Measurements from ENCODE around the gene DOK6. TPM values are rescaled to one million over a fixed set of nuclear protein-coding genes. Genes with fewer than 3 reads are reported as not detected.

The DOK6 gene
- total and polyA plus RNA-seq, 12 donors = 0.37 to 12.5 (median 4.6) TPM

DNA sequence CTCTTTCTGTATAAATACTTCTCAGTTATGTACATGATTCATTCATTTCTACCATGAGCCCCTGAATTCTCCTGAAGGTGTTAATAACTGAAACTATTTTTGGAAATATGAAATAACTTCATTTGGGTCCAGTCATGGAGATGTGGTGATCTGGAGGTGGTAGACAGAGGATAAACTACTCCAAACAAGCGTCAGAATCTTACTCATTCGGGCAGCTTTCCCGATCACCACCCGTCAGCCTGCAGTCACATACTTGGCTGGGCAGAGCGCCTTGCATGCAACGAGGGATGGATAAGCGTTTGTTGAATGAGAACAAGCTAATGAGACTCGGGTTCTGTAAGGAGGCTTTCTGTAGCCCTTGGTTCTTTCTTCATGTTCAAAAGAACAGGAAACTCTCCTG, 324.3 kb downstream of the DOK6 start:
- 92% methylated on average over 8 of the region's 8 CpGs for WGBS, 2 donors
- no peak for DNase-seq
- intact Hi-C loops (cut with DNase I) = loop anchor here in 1 of 10 donors (10.0 kb wide), 1 partner anchor 60 kb away; no protein-coding TSS in a partner anchor
- Histone ChIP-seq H3K36me3 (no peaks in the 10 kb centered on the region), H3K27ac (no peak overlapping the region), H3K27me3 (no peaks in the 10 kb centered on the region), H3K9me3 (peaks cover 0 to 5% (median 0%) of the 10 kb centered on the region in 11 donors), H3K4me3 (no peak overlapping the region), H3K4me1 (peaks cover 0 to 12% (median 0%) of the 10 kb centered on the region in 9 donors)
- ATAC-seq = no peak
- no peak for TF ChIP-seq CTCF (IDR thresholded peaks at IDR 0.05)

- TF ChIP-seq CTCF (IDR thresholded peaks at IDR 0.05) = no peak
- Histone ChIP-seq H3K4me3 (no peak overlapping the region), H3K9me3 (no peaks in the 10 kb centered on the region), H3K27me3 (no peaks in the 10 kb centered on the region), H3K27ac (no peak overlapping the region), H3K36me3 (no peaks in the 10 kb centered on the region), H3K4me1 (peaks cover 0 to 12% (median 0%) of the 10 kb centered on the region in 9 donors)
- ATAC-seq = no peak
- WGBS, 2 donors = 88 to 92% methylated on average over 12 of the region's 12 CpGs
- no peak for DNase-seq
- intact Hi-C loops (cut with DNase I) = loop anchor here in 1 of 10 donors (10.0 kb wide), 1 partner anchor 61 kb away; no protein-coding TSS in a partner anchor
These were observed 325.3 kb downstream of the DOK6 start for GRCh38 chr18:69725855-69726508.

DNA sequence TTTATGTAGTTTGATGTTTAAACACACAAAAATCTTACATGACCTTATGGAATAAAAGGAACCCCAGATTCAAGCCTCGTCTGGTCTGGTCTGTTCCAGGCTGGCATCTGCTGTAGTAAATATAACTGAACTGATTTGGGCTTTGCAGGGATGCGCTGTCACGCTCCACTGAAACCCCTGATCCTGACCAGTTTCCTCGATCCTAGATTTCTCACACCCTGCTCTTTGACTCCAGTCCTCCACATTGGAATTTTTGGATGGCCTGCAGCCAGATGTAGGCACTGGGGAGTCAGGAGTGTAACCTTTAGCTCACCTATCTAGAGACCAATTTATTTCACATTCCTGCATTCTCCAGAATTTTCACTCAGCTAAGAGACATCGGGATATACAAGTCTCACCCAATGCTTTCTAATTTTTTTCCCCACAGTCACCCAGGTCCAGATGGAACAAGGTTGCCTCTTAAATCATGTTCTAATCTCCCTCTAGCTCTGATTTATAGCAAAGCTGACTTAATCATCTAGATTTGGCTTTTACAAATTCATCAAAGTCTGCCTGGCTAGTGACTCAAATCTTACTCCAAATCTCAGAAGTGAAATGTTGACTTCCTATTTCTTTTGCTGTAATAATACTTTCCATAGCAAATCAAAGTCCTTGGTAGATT, 327.4 kb downstream of the DOK6 start:
- Histone ChIP-seq H3K4me1 (peaks cover 0 to 8% (median 0%) of the 10 kb centered on the region in 9 donors), H3K4me3 (no peak overlapping the region), H3K27me3 (no peaks in the 10 kb centered on the region), H3K36me3 (no peaks in the 10 kb centered on the region), H3K9me3 (no peaks in the 10 kb centered on the region), H3K27ac (no peak overlapping the region)
- intact Hi-C loops (cut with DNase I) = loop anchor here in 1 of 10 donors (10.0 kb wide), 1 partner anchor 63 kb away; no protein-coding TSS in a partner anchor
- ATAC-seq (no peak), DNase-seq (no peak)
- whole genome bisulfite sequencing, 2 donors = 88 to 90% methylated on average over 5 of the region's 5 CpGs
- TF ChIP-seq CTCF (IDR thresholded peaks at IDR 0.05) = no peak

GRCh38 chr18:69730664-69731063, 330.0 kb downstream of the DOK6 start:
- DNase-seq (no peak), ATAC-seq (no peak)
- H3K36me3 ChIP-seq = no peaks in the 10 kb centered on the region
- no peaks in the 10 kb centered on the region for H3K4me1 ChIP-seq
- no peak for TF ChIP-seq CTCF (IDR thresholded peaks at IDR 0.05)
- no peaks in the 10 kb centered on the region for H3K27me3 ChIP-seq
- intact Hi-C loops (cut with DNase I) = no loop called here
- no peak overlapping the region for H3K4me3 ChIP-seq
- H3K27ac ChIP-seq = no peak overlapping the region
- 87 to 91% methylated on average over 1 of the region's 1 CpG for WGBS, 2 donors
- H3K9me3 ChIP-seq = peaks cover 0 to 11% (median 0%) of the 10 kb centered on the region in 11 donors
